Naive thymus-derived CD8-positive, alpha-beta T cell (primary cell): ENCODE data around the gene FBP2. TPM values are rescaled to one million over a fixed set of nuclear protein-coding genes. Genes with fewer than 3 reads are reported as not detected.
"Not testable (repeated sequence)": the region's sequence is repeated elsewhere in the genome, so short reads cannot be mapped to it uniquely, and the experiment has no call there.

Experiments
- ATAC-seq, 2 donors: fragments of 150-1000 bp; cut with Tn5 transposase in 1 of 2; sonication (Bioruptor Pico), chemical (Tn5 transposase) in 1 of 2; 1 replicate in 1 of 2; 2 replicates in 1 of 2; pipeline ENCODE4 v1.10.0; 2021; ENCODE audit warnings: mild to moderate bottlenecking in 2 of 2, moderate library complexity in 2 of 2
- POLR2A ChIA-PET: fragments of 350-600 bp; sonication (Branson Sonifier 250); formaldehyde crosslinking; loops from one replicate; lab custom pipeline; 2021; ENCODE audit warnings: antibody characterized with exemption; lab: Charles Lee
- DNase-seq, 10 donors: peaks; one replicate each; pipeline versions ENCODE4 v3.0.0 to v3.0.0-alpha.2; 2020 to 2022
- H3K27ac Mint-ChIP-seq, 10 donors: one replicate each; pipeline ENCODE4 v1.8.0; 2020 to 2022; ENCODE audit warnings: mild to moderate bottlenecking in 10 of 10, mixed read lengths in 10 of 10, moderate library complexity in 4 of 10, inconsistent platforms in 1 of 10
- H3K27me3 Mint-ChIP-seq, 5 donors: one replicate each; pipeline ENCODE4 v1.8.0; 2021 to 2022; ENCODE audit warnings: mixed read lengths in 5 of 5
- H3K36me3 Mint-ChIP-seq, 3 donors: one replicate each; pipeline ENCODE4 v1.8.0; 2020 to 2022; ENCODE audit warnings: mixed read lengths in 3 of 3, mild to moderate bottlenecking in 2 of 3, inconsistent platforms in 1 of 3
- H3K4me1 Mint-ChIP-seq, 4 donors: one replicate each; pipeline ENCODE4 v1.8.0; 2021 to 2022; ENCODE audit warnings: mixed read lengths in 4 of 4
- H3K4me3 Mint-ChIP-seq, 10 donors: one replicate each; pipeline ENCODE4 v1.8.0; 2020 to 2022; ENCODE audit warnings: mild to moderate bottlenecking in 10 of 10, mixed read lengths in 10 of 10, moderate library complexity in 6 of 10, inconsistent platforms in 1 of 10
- H3K9me3 Mint-ChIP-seq, 9 donors: one replicate each; pipeline ENCODE4 v1.8.0; 2020 to 2022; ENCODE audit warnings: mixed read lengths in 9 of 9, mild to moderate bottlenecking in 3 of 9, inconsistent platforms in 1 of 9, moderate library complexity in 1 of 9
- polyA plus RNA-seq, 3 donors: library from polyadenylated mRNA; unstranded; fragments of 300-500 nt; fragmentation: Illumina TruSeq; gene quantifications; one replicate each; pipeline ENCODE4 v1.2.3, GENCODE V29; 2021
- total RNA-seq, 8 experiments: library from RNA in 2 of 8; stranded (reverse) in 2 of 8; gene quantifications; one replicate each; pipeline ENCODE4 v1.2.3 and lab custom pipeline; 2021 to 2026

Gene FBP2
- total and polyA plus RNA-seq, 5 experiments from 2014 or later: not detected

DNA sequence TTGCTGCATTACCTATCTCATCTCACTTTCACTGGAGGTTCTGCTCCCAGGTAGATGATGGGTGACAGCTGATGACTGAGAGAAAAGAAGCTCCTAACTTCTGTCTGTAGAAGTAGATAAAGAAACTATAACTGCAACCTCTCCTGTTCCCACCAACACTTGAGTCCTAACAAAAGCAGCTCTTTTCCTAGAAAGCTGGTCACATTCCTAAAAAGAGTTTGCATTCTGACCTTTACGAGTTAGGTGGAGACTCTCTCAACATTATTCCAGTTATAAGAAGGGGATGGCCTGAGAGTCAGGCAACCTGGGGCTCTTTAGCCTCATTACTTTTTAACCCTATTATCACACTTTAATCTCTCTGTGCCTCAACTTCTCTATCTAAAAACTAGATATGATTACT lies 47.7 kb downstream of the FBP2 start:
- Mint-ChIP-seq H3K27me3 (peaks cover 10 to 36% (median 14%) of the 10 kb centered on the region in 5 donors), H3K36me3 (no peaks in the 10 kb centered on the region), H3K4me3 (no peak overlapping the region), H3K4me1 (no peaks in the 10 kb centered on the region), H3K9me3 (no peaks in the 10 kb centered on the region), H3K27ac (no peak overlapping the region)
- POLR2A ChIA-PET: no interaction called here
- ATAC-seq (no peak), DNase-seq (no peak)

- H3K27ac Mint-ChIP-seq, H3K36me3 Mint-ChIP-seq, H3K9me3 Mint-ChIP-seq, ATAC-seq, H3K4me3 Mint-ChIP-seq, H3K4me1 Mint-ChIP-seq, POLR2A ChIA-PET, DNase-seq: not testable (repeated sequence)
- H3K27me3 Mint-ChIP-seq: peaks cover 9 to 44% (median 17%) of the 10 kb centered on the region in 5 donors
These were observed 49.3 kb downstream of the FBP2 start for GRCh38 chr9:94544335-94544734.

DNA sequence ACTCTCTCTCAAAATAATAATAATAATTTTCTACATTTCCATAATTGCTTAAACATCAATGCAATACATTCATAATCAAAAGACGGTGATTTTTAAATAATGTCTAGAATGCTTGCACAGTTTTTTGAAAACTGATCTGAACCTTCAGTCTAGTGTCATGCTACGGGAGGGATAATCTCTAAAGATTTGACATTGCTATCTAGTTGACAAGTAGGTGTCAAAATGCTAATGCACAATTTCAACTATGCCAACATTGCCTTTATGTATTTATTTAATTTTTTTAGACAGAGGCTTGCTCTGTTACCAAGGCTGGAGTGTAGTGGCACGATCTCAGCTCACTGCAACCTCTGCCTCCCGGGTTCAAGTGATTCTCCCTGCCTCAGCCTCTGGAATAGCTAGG lies 54.7 kb downstream of the FBP2 start:
- H3K36me3 Mint-ChIP-seq: no peaks in the 10 kb centered on the region
- ATAC-seq (no peak), DNase-seq (no peak)
- H3K27ac Mint-ChIP-seq: no peak overlapping the region
- H3K4me3 Mint-ChIP-seq: no peak overlapping the region
- peaks cover 1 to 32% (median 6%) of the 10 kb centered on the region in 5 donors for H3K27me3 Mint-ChIP-seq
- H3K4me1 Mint-ChIP-seq: no peaks in the 10 kb centered on the region
- POLR2A ChIA-PET: no interaction called here
- H3K9me3 Mint-ChIP-seq: no peaks in the 10 kb centered on the region

GRCh38 chr9:94534901-94535300 lies 58.7 kb downstream of the FBP2 start:
- Mint-ChIP-seq H3K36me3 (no peaks in the 10 kb centered on the region), H3K9me3 (peaks cover 0 to 3% (median 0%) of the 10 kb centered on the region in 9 donors), H3K27ac (no peak overlapping the region)

GRCh38 chr9:94533601-94534000 lies 60.0 kb downstream of the FBP2 start:
- POLR2A ChIA-PET: no interaction called here
- no peaks in the 10 kb centered on the region for H3K4me1 Mint-ChIP-seq
- DNase-seq: no peak
- peaks cover 0 to 3% (median 0%) of the 10 kb centered on the region in 9 donors for H3K9me3 Mint-ChIP-seq
- no peak for ATAC-seq
- H3K27ac Mint-ChIP-seq: no peak overlapping the region
- peaks cover 0 to 10% (median 6%) of the 10 kb centered on the region in 5 donors for H3K27me3 Mint-ChIP-seq
- no peaks in the 10 kb centered on the region for H3K36me3 Mint-ChIP-seq
- no peak overlapping the region for H3K4me3 Mint-ChIP-seq

More at GRCh38 chr9:94534901-94535300, 58.7 kb downstream of the FBP2 start:
- Mint-ChIP-seq H3K4me1 (no peaks in the 10 kb centered on the region), H3K27me3 (peaks cover 0 to 12% (median 7%) of the 10 kb centered on the region in 5 donors), H3K4me3 (no peak overlapping the region)
- POLR2A ChIA-PET: no interaction called here
- no peak for DNase-seq
- ATAC-seq: no peak

DNA sequence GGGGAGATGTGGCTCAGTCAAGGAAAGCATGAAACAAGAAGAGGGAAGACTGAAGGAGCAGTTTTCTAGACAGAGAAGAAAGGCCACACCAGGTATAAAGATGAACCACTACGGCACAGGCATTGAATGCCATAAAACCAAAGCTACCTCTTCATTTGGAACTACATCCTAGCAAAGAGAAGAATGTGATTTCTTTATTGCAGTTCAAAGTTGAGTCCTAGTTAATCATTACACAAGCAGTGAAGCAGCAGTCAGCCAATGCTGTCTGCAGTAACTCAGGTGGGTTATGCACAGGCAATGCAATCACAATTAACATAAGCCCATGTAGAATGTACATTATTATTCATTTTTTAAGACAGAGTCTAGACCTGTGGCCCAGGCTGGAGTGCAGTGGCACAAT lies 60.5 kb downstream of the FBP2 start:
- POLR2A ChIA-PET: no interaction called here
- Mint-ChIP-seq H3K27me3 (peaks cover 0 to 10% (median 6%) of the 10 kb centered on the region in 5 donors), H3K9me3 (peaks cover 0 to 3% (median 0%) of the 10 kb centered on the region in 9 donors)

DNA sequence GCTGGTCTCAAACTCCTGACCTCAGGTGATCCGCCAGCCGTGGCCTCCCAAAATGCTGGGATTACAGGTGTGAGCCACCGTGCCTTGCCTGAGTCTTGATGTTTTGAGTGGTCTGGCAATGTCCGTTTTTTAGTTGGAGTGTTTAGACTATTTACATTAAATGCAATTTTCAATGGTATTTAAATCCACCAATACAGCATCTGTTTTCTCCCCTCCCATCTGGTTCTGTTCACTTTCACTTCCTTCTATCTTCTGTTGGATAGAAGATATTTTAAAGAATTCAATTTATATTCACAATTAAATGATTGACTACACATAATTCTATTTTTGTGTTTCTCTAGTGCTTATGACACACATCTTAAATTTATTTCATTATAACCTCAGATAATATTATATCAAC lies 64.7 kb downstream of the FBP2 start:
- no peaks in the 10 kb centered on the region for H3K4me1 Mint-ChIP-seq
- no peaks in the 10 kb centered on the region for H3K36me3 Mint-ChIP-seq
- DNase-seq (no peak), ATAC-seq (no peak)
- POLR2A ChIA-PET: no interaction called here
- H3K9me3 Mint-ChIP-seq: peaks cover 0 to 3% (median 0%) of the 10 kb centered on the region in 9 donors
- no peak overlapping the region for H3K4me3 Mint-ChIP-seq
- no peak overlapping the region for H3K27ac Mint-ChIP-seq
- peaks cover 0 to 16% (median 12%) of the 10 kb centered on the region in 5 donors for H3K27me3 Mint-ChIP-seq

More for the DNA sequence above, 60.5 kb downstream of the FBP2 start:
- no peak for ATAC-seq
- H3K27ac Mint-ChIP-seq: no peak overlapping the region
- no peak overlapping the region for H3K4me3 Mint-ChIP-seq
- H3K36me3 Mint-ChIP-seq: no peaks in the 10 kb centered on the region
- DNase-seq: no peak
- H3K4me1 Mint-ChIP-seq: no peaks in the 10 kb centered on the region

GRCh38 chr9:94526951-94527350 lies 66.7 kb downstream of the FBP2 start:
- Mint-ChIP-seq H3K36me3 (no peaks in the 10 kb centered on the region), H3K27me3 (peaks cover 3 to 19% (median 14%) of the 10 kb centered on the region in 5 donors), H3K4me1 (no peaks in the 10 kb centered on the region), H3K27ac (no peak overlapping the region), H3K9me3 (peaks cover 0 to 3% (median 0%) of the 10 kb centered on the region in 9 donors), H3K4me3 (no peak overlapping the region)
- POLR2A ChIA-PET: no interaction called here
- DNase-seq (no peak), ATAC-seq (no peak)

GRCh38 chr9:94526271-94526670 lies 67.4 kb downstream of the FBP2 start:
- Mint-ChIP-seq H3K4me3 (no peak overlapping the region), H3K27me3 (peaks cover 3 to 21% (median 11%) of the 10 kb centered on the region in 5 donors), H3K36me3 (no peaks in the 10 kb centered on the region), H3K27ac (no peak overlapping the region), H3K9me3 (peaks cover 0 to 3% (median 0%) of the 10 kb centered on the region in 9 donors), H3K4me1 (no peaks in the 10 kb centered on the region)
- ATAC-seq (no peak), DNase-seq (no peak)
- POLR2A ChIA-PET: no interaction called here

- no peak overlapping the region for H3K4me3 Mint-ChIP-seq
- DNase-seq (no peak), ATAC-seq (no peak)
- peaks cover 3 to 19% (median 11%) of the 10 kb centered on the region in 5 donors for H3K27me3 Mint-ChIP-seq
- H3K9me3 Mint-ChIP-seq: no peaks in the 10 kb centered on the region
- H3K27ac Mint-ChIP-seq: no peak overlapping the region
- POLR2A ChIA-PET: no interaction called here
- no peaks in the 10 kb centered on the region for H3K4me1 Mint-ChIP-seq
- H3K36me3 Mint-ChIP-seq: no peaks in the 10 kb centered on the region
These were observed 68.1 kb downstream of the FBP2 start for GRCh38 chr9:94525396-94526035.

GRCh38 chr9:94517254-94517653 lies 76.4 kb downstream of the FBP2 start:
- POLR2A ChIA-PET: no interaction called here
- no peak for ATAC-seq
- no peaks in the 10 kb centered on the region for H3K36me3 Mint-ChIP-seq
- H3K27ac Mint-ChIP-seq: no peak overlapping the region
- no peak for DNase-seq
- H3K27me3 Mint-ChIP-seq: peaks cover 0 to 7% (median 5%) of the 10 kb centered on the region in 5 donors
- no peak overlapping the region for H3K4me3 Mint-ChIP-seq
- H3K4me1 Mint-ChIP-seq: no peaks in the 10 kb centered on the region
- peaks cover 0 to 3% (median 0%) of the 10 kb centered on the region in 9 donors for H3K9me3 Mint-ChIP-seq

DNA sequence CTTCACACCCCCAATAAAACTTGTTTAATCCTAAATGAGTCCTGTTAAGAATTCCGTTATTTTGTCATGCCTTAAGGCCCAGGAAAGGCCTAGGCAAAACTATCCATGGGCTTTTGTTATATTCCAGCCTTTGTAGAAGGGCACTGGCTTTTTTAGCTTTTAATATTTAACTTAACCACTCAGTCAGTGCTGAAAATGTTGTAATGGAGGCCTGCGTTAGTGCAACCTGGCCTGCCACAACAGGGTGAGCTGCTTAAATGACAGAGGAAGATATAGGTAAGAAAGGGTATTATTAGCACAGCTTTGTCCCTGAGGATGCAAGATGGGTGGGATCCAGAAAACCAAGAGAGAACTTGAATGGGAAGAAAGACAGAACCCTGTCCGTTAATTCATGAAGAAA lies 78.9 kb downstream of the FBP2 start:
- no peak overlapping the region for H3K27ac Mint-ChIP-seq
- no peak overlapping the region for H3K4me3 Mint-ChIP-seq
- ATAC-seq: no peak
- H3K27me3 Mint-ChIP-seq: peaks cover 0 to 6% (median 1%) of the 10 kb centered on the region in 5 donors
- no peak for DNase-seq
- no peaks in the 10 kb centered on the region for H3K4me1 Mint-ChIP-seq
- peaks cover 0 to 2% (median 0%) of the 10 kb centered on the region in 9 donors for H3K9me3 Mint-ChIP-seq
- no peaks in the 10 kb centered on the region for H3K36me3 Mint-ChIP-seq
- POLR2A ChIA-PET: no interaction called here

GRCh38 chr9:94511955-94512265 lies 81.7 kb downstream of the FBP2 start:
- Mint-ChIP-seq H3K36me3 (no peaks in the 10 kb centered on the region), H3K4me3 (no peak overlapping the region), H3K4me1 (no peaks in the 10 kb centered on the region), H3K27me3 (peaks cover 0 to 11% (median 0%) of the 10 kb centered on the region in 5 donors), H3K9me3 (no peaks in the 10 kb centered on the region), H3K27ac (no peak overlapping the region)
- no peak for ATAC-seq
- POLR2A ChIA-PET: no interaction called here
- DNase-seq: no peak
